ENCODE results near the gene FOXF2.

Gene FOXF2

GRCh38 chr6:1379017-1379787 is 10.2 kb upstream of the FOXF2 start:
- DNase-seq = no peak

- no peak for DNase-seq
Observed at GRCh38 chr6:1379788-1380147, 9.6 kb upstream of the FOXF2 start.

GRCh38 chr6:1380625-1381427 is 8.6 kb upstream of the FOXF2 start:
- DNase-seq = no peak

- DNase-seq = peak; percentile 28
Observed at GRCh38 chr6:1381481-1382330, 7.7 kb upstream of the FOXF2 start.

GRCh38 chr6:1382331-1382882 is 7.0 kb upstream of the FOXF2 start:
- DNase-seq = no peak

GRCh38 chr6:1382883-1383728 is 6.3 kb upstream of the FOXF2 start:
- DNase-seq = no peak

- no peak for DNase-seq
Observed at GRCh38 chr6:1383729-1384548, 5.4 kb upstream of the FOXF2 start.

GRCh38 chr6:1384549-1385128 is 4.7 kb upstream of the FOXF2 start:
- no peak for DNase-seq

- DNase-seq = no peak
Observed at GRCh38 chr6:1385129-1386037, 4.0 kb upstream of the FOXF2 start.

GRCh38 chr6:1386038-1386709 is 3.2 kb upstream of the FOXF2 start:
- no peak for DNase-seq

GRCh38 chr6:1387538-1387875 is 1.9 kb upstream of the FOXF2 start:
- DNase-seq = no peak

GRCh38 chr6:1387876-1388629 is 1.3 kb upstream of the FOXF2 start:
- DNase-seq = no peak

GRCh38 chr6:1388630-1389368 is 577 bp upstream of the FOXF2 start:
- DNase-seq = no peak

GRCh38 chr6:1390133-1390945 is 963 bp downstream of the FOXF2 start:
- no peak for DNase-seq

- DNase-seq = no peak
Observed at GRCh38 chr6:1390946-1391799, 1.8 kb downstream of the FOXF2 start.

- DNase-seq = no peak
Observed at GRCh38 chr6:1391800-1392309, 2.5 kb downstream of the FOXF2 start.

Data from activated effector memory CD4-positive, alpha-beta T cell treated with Interleukin-2 at 50 U/mL for 16 hours (primary cell).